ENCODE results near the gene P2RX2. TPM values are rescaled to one million over a fixed set of nuclear protein-coding genes. Genes with fewer than 3 reads are reported as not detected.
A peak's percentile ranks its signal among the peaks of the same experiment; 100 is the strongest.

P2RX2 gene
- total RNA-seq, 1 donor from 2014 or later, result not detected

DNA sequence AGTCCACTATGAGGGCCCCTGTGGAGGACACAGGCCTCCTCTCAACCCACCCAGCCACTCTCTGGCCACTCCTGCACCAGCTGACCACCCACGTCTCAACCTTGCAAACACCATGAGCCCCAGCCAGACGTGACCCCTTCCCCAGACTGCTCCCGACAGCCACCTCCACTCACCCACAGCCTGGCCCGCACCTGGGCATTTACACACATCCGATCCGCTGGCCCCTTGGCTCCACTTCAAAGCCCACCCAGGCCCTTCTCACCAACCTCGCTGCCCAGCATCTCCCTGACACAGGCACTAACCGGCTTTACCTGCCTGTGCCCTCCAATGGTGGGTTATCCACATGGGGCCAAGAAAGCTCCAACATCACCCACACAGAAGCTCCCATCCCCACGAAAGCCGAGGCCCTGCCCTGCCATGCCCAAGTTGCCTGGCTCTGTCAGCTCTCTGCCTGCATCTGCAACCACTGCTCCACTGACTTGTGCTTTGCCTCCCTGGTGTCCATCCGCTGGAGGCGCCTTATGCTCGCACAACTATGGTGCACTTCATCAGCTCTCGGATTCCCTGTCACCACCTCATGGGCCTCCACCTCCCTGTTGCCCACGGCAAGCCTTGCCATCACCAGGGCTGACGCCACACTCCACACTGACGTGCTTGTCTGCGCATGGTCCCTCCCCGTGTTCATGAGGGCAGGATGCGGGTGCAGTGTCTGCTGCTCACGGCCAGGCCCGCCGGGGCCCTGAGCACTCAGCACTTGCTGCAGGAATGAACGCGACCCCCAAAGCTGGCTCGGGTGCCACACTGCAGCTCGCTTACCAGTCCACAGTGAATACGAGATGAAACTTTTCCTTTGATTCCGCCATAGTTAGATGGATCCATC, 16.7 kb downstream of the P2RX2 start:
- DNase-seq (ENCODE audit: low spot score), result no peak

DNA sequence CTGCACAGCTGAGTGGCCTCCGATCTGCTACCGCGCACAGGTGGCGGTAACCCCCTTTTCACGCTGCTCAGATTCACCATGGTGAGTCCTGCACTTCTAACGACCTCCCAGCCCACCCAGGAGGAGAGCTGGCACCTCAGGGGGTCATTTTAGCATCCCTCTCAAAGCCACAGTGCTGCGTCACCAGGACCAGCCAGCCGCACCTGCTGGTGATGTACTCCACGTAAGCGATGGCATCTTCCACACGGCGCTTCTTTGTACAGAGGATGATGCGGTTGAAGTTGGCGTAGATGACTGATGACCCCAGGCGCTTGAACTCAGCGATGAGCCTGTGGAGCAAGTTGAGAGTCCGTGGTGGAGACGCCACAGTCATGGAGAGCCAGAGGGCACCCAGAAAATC, 19.2 kb downstream of the P2RX2 start:
- DNase-seq (ENCODE audit: low spot score), result no peak

DNA sequence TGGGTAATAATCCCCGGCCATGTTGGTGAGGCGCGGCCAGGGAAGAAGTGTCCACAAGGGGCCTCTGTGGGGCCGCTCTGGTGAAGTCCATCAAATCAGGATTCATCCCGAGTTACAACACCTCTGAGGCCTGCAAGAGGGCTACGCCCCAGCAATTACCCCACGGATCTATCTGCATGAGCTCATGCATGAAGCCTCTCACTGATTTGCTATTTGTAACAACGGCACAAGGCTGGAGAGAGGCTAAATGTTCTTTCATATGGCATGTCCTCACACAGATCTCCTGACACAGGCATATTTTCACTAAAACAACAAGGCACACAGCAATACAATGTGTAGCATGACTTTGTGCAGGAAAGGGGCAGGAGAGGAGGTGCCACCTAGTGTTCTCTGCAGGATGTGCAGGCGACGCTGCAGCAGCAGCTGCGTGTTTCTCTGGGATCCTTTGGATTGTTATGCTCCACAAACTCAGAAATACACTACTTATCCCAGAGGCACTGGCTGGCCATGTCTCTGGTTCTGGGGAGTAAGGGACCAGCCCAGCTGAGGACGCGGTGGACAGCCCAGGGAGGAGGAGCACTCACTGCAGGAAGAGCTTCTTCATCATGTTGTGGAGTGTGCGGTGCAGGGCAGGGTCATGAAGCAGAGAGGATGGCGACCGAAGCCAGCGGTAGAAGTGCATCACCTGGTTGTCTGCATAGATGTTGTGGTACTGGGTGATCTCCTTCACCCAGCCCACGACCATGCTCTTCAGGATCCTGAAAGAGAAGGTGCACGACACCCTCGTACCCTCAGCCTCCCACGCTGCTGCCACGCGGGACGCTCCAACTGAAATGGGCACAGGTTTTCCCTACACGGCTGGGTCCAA, 20.2 kb downstream of the P2RX2 start:
- peak; percentile 93 for DNase-seq (ENCODE audit: low spot score)

DNA sequence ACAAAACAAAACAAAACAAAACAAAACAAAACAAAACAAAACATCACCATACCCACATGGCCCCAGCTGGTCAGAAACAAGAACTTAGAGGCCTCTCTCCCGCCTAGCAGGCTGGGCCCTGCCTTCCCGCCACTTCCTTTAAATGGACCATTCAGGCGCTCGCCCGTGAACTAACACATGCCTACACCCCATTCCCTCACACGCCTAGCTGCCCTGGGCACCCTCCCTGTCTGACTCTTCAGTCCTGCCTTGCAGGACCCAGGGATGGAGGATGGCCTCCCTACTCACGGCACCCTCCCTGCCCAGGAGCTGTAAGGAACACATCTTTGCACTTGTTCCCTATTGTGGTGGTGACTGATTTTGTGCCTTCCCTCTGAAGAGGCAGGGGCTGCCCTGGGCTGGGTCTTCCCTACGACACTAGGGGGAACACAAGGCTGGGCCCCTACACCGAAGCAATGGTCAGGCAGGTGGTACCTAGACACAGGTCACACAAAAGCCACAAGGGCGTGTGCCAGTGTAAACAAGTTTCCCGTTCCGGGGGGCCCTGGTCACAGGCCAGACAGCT, 21.5 kb downstream of the P2RX2 start:
- DNase-seq (ENCODE audit: low spot score), result no peak

DNA sequence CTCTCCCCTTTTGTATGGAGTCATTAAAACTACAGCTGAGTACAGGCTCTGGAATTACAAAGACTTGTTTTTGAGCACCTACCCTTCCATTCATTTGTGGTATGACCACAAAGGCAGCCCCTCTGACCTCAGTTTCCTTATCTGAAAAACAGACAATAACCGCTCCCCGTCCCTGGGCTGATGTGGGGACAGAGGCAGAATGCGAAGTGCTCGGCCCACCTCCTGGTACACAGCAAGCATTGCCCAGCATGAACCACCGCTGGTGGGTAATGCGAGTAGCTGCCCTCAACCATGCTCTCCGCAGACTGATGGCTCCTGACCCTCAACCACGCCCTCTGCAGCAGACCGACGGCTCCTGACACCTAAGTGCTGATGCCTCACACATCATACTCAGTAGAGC, 22.4 kb downstream of the P2RX2 start:
- no peak for DNase-seq (ENCODE audit: low spot score)

DNA sequence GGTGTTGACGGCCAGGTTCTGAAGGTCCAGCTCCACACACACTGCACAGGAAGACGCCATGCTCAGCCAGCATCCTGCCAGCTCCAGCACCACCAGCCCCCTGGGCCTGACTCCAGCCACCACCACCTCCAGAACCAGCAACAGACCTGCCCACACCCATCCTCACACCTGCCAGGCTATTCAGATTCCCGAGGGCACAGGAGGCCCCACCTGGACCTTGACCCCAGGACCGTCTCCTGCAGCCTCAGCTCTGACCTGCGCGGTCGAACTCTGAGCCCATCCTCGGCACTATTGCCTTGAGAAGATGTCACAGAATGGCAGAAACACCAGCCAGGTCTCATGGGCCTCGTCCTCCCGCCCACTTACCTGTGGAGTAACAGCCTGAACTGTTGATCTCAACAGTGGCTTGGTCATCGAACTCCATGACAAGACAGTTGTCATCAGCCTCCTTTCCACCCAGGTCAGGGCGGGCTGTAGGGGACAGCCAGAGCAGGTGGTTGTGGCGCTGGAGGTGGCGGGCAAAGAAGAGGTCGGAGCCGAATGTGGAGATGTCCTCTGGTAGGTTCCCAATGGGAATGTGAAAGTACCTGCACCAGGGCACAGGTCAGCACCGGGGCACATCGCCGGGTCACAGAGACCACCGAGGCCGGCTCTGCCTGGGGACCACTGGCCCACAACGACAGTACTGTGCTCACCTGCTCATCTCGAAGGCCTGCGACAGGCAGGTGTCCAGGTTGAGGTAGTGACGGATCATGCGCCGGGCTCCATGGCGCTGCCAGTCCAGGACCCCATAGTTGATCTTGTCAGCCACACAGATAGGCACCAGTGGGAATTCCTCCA, 23.5 kb downstream of the P2RX2 start:
- no peak for DNase-seq (ENCODE audit: low spot score)

DNA sequence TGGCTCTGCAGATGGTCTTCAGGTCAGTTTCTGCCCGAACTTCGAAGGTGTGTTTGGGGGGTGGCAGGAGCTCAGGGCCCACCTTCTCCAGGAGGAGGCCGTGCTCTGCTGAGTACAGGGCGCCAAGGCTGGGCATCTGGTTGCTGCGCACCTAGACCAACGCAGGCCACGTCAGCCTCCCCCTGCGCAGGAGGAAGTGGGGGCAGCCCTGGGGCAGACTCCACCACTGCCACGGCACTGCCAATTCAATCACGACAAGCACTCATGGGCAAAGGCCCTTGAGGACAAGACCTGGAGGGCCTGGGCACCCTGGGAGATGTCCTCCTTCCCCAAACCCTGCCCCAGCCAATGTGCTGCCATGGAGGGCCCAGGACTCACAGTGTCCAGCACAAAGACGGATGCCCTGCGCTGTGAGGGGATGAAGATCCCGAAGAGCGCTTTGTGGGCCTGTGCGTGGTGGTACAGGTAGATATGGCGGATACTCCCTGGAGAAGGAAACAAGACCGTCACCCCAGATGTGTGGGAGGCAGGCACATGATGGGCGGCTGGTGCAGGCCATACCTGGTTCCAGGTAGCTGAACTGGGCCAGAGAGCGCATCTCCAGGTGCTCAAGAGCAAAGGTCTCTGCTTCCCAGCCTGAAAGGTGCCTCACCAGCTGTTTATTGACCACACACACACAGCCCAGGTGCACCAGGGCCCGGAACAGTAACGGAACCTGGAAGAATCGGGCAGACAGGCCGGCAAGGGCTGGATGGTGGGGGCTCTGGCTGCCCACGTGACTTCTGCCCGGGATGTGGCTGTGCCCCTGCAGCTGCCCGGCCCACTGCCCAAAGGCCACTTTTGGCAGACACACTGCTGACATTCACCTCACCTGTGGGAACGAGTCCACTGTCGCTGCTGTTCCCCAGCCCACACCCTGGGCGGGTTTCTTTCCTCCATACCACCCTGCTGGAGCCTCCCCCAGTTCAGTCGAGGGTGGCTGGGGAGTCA, 24.6 kb downstream of the P2RX2 start:
- no peak for DNase-seq (ENCODE audit: low spot score)

DNA sequence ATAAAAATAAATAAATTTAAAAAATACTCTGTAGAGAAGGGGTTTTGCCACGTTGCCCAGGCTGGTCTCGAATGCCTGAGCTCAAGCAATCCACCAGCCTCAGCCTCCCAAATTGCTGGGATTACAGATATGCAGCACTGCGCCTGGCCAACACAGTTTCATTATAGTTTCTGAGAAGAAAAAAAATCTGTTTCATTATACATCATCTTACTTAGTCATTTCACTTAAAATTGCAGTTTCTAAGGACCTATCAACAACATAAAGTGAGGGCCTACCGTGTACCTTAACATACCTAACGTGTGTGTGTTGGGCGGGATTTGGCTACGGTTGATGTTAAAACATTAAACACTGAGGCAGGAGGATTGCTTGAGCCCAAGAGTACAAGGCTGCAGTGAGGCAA, 28.3 kb downstream of the P2RX2 start:
- no peak for DNase-seq (ENCODE audit: low spot score)

DNA sequence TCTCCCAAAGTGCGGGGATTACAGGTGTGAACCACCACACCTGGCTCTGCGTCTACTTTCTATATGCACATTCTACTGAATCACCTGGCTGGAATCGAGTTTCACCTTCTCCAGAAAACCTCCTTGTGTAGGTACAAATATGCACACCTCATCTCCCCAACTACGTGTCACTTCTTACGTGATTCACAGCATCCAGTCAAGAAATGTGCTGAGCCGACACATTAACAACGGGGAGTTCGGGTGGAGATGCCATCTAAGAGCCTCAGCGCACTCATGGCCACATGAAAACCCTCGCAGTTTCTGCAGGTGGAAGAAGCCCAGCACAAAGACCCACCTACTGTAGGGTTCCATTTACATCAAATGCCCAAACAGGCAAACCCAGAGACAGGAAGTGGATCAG, 29.3 kb downstream of the P2RX2 start:
- DNase-seq (ENCODE audit: low spot score), result no peak

DNA sequence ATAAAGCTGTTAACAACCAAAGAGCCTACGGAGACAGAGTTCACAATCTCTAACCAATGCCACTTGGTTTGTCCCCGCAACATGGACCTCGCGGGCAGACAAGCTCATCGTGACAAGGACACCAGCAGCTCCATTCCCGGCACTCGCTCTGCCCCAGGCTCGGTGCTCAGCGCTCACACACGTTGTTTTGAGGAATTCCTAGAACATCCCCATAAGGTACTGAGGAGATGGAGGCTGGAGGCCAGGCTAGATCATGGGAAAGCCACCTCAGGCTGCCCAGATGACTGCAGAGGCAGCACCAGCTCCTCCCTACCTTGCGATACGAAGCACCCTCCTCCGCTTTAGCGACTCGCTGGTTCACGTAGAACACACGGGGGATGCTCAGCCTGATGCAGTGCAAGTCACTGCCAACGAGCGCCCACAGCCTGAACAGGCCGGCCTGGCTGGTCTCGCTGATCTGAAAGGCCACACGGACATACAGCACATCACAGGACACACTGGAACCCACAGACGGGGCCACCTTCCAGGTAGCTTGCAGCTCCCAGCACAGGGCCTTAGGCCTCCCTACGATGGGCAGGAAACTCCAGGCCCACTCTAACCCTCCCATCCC, 30.1 kb downstream of the P2RX2 start:
- DNase-seq (ENCODE audit: low spot score), result no peak

DNA sequence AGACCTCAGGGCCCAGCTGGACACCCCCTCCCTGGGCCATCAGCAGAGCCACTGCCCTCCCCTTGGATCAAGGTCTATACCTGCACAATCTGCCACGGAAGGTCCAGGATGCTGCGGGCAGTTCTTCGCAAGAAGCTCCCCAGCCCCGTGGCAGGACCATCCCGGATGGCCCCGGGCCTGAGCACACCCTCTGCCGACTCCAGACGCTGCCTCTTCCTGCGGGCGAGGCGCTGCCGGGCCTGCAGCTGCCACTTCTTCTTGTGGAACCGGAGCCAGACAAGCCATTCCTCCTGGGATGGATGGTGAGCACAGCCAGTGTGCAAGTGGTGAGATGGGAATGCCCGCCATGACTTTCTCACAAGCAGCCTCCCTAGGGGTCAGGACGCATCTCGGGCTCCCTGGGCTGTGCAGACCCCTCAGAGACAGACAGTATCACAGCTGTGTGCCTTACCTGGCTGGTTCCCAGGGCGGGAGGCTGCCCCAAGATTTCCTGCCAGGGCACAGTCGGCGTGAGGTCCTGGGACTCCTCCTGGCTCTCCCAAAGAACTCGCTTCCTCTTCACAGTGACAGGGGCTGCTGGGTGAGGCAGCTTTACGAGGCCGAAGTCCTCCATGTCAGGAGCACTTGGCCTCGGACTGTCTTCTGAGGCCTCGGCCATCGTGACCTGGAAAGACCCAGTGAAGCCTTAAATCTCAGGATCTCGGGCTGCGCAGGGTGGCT, 30.8 kb downstream of the P2RX2 start:
- DNase-seq (ENCODE audit: low spot score), result no peak

DNA sequence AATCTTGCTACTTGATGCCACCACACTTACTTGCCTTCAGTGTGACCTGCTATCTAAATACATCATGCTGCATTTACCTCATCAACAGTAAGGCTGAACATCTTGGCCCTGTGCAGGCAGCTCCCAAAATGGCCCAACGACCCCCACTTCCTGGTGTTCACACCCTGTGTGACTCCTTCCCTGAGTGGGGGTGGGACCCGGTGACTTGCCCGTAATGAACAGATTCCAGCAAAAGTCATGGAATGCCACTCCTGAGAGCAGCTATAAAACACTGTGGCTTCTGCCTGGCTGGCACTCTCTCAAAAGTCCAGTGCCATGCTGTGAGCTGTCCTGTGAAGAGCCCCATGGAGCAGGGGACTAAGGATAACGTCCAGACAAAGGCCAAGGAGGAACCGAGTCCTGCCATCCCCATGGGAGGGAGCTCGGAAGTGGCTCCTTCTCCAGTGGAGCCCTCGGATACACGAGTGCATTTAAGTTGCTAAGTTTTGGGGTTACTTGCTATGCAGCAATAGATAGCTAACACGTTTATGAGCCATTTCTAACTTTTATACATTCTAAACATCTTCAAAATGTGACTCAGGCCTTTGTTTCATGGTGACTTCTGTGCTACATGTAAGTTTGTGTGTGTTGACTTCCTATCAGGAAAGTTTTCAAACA, 33.0 kb downstream of the P2RX2 start:
- no peak for DNase-seq (ENCODE audit: low spot score)

DNA sequence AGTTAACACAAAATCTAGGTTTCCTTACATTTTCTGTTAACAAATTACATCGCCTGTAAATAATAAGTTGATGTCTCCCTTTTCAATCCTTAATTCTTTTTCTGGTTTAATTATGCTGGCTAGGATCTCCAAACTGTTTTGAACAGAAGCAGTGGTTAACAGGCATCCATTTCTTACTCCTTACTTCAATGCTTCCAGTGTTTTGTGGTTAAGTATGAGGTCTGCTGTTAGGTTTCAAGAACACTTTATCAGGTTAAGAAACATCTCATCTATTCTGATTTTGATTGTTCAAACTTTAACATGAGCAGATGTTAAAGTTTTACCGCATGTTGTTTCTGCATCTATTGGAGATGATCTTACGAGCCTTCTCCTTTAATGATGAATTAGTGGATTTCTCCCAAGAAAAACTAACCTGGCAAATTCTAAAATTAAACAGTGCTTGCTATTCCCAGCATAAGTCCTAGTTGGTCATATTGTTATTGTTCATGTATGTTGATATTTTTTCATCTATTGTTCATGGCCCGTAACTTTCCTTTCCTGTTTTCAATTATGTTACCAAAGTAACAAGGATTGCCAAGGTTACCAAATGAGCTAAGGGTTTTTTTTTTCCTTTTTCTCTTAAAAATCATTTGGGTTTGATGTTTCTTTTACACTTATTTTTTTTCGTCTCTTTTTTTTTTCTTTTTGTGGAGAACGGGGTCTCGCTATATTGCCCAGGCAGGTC, 35.2 kb downstream of the P2RX2 start:
- DNase-seq (ENCODE audit: low spot score), result peak; percentile 9

DNA sequence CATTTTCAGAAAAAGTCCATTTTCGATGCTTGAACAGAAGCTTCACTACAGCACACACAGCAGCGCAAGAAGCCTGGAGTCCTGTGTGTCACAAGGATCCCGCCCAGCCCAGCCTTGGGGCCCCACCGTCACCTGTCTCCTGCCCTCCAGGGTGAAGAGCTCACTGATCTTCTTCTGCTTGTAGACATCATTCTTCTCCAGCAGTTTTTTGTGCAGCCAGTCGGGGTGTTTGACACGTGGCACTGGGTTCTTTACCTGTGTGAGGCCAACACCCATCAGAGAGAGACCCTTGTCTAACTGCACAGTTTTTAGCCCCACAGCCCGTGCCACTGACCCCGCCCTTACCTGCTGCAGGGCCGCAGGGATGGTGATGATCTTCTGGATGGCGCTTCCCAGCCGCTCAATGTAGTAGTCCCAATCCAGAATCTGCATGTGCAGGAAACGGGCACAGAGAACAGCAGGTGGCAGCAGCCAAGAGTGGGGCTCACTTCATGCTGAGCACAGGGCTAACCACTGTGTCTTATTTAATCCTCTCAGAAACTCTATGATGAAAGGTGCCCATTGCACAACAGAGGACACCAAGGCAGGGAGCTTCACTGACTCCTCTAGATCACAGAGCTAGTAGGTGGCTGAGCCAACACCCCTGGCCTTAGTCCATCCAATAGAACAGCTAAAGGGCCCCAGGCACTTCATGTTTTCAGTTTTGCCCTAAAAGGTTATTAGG, 38.6 kb downstream of the P2RX2 start:
- DNase-seq (ENCODE audit: low spot score), result no peak

DNA sequence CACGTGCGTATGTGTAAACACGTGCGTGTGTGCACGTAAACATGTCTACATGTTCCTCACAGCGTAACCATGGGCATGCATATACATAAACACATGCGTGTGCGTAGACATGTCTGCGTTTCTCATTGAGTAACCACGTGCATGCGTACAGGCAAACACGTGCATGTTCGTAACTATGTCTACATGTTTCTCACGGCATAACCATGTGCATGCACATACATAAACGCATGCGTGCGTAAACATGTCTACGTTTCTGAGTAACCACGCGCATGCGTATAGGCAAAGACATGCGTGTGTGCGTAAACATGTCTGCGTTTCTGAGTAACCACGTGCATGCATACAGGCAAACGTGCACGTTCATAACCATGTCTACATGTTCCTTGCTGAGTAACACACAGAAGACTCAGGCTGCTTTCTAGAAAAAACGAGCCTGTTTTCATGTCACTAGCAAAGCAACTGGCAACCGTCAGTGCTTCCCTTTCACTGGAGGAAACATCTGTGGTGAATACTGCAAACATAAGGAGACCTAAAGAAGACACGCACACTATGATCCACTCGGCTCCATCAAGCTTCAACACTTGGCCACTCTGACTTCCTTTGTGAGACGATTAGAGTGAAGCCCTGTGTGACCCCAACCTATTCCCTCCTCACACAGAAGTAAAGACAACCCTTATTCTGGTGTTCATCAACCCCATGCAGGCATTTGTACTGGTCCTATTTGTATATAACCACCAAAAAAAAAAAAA, 39.7 kb downstream of the P2RX2 start:
- no peak for DNase-seq (ENCODE audit: low spot score)

DNA sequence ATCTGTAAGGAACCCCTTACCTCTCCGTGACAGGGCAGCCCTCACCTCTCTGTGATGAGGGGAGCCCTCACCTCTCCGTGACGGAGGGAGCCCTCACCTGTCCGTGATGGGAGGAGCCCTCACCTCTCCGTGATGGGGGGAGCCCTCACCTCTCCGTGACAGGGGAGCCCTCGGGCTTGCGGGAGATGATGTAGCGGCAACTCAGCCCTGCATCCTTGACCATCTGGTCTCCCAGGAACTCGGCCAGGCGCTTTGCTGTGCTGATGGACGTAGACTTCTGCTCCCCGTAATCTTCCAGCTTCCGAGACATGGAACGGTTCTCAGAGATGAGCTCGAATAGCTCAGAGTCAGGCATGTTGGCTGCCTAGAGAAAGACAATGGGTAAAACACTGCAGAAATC, 40.6 kb downstream of the P2RX2 start:
- DNase-seq (ENCODE audit: low spot score), result no peak

DNA sequence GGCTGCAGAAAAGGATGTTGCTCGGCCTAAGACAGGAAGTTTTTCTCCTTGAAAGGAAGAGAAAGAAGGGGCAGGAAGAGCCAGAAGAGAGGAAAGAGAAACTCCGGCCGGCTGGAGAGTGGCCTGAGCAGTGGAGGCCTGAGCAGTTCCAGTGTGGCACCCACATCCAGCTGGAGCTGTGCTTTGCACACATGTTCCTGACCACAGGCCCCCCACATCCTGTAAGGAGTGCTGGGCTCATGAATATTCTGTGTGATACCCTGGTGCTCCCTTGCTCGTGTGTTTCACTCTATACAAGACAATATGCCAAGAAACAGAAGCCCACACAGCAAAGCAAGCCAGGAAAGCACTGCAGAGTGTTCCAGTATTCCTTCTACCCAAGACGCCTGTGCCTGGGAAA, 41.5 kb downstream of the P2RX2 start:
- DNase-seq (ENCODE audit: low spot score), result no peak

All from umbilical cord (tissue), 2 donors.